H1 (cell line): Measurements from ENCODE around the gene TMCC3. TPM values are rescaled to one million over a fixed set of nuclear protein-coding genes. Genes with fewer than 3 reads are reported as not detected.

Source experiments
- CTCF ChIA-PET: fragments of 300-600 bp; sonication (Branson Sonifier 250); formaldehyde crosslinking; loops from one replicate; lab custom pipeline; 2021; ENCODE audit not compliant: partially characterized antibody; lab: Charles Lee
- POLR2A ChIA-PET: fragments of 300-600 bp; sonication (Branson Sonifier 250); formaldehyde crosslinking; loops from one replicate; lab custom pipeline; 2021; ENCODE audit warnings: inconsistent platforms; ENCODE audit not compliant: partially characterized antibody; lab: Charles Lee
- DNase-seq, 2 experiments: peaks; one replicate each; pipeline versions ENCODE4 v3.0.0 to v3.0.0-alpha.2; 2010 to 2022; ENCODE audit warnings: low spot score in 2 of 2, low read depth in 1 of 2, mixed read lengths in 1 of 2
- FAIRE-seq: peaks from 2 replicates; lab custom pipeline; 2011; peaks lifted over from hg19 to GRCh38; lab: Jason Lieb, UNC
- H2AFZ ChIP-seq: 2 replicates; pipeline ENCODE4 v1.8.1; 2012; ENCODE audit warnings: low read length, inconsistent platforms
- H2AK5ac ChIP-seq: 2 replicates; pipeline ENCODE4 v1.6.1; 2013; ENCODE audit warnings: low read depth, low read length
- H2BK120ac ChIP-seq: replicated peaks from 2 replicates; pipeline ENCODE3; 2013; ENCODE audit warnings: low read depth, low read length, inconsistent platforms
- H2BK12ac ChIP-seq: 2 replicates; pipeline ENCODE4 v1.6.1; 2013; ENCODE audit warnings: low read depth, low read length
- H2BK15ac ChIP-seq: 2 replicates; pipeline ENCODE4 v1.6.1; 2013; ENCODE audit warnings: low read length
- H2BK20ac ChIP-seq: 2 replicates; pipeline ENCODE4 v1.6.1; 2013; ENCODE audit warnings: low read length
- H2BK5ac ChIP-seq: 2 replicates; pipeline ENCODE4 v1.6.1; 2013; ENCODE audit warnings: low read depth, low read length
- H3K14ac ChIP-seq: 2 replicates; pipeline ENCODE4 v1.6.1; 2013; ENCODE audit warnings: inconsistent platforms; ENCODE audit not compliant: insufficient read length
- H3K18ac ChIP-seq: 2 replicates; pipeline ENCODE4 v1.6.1; 2013; ENCODE audit warnings: low read length; ENCODE audit errors: extremely low read depth
- H3K23ac ChIP-seq: 2 replicates; pipeline ENCODE4 v1.6.1; 2013; ENCODE audit warnings: inconsistent platforms; ENCODE audit not compliant: insufficient read length
- H3K23me2 ChIP-seq: 2 replicates; pipeline ENCODE4 v1.6.1; 2013; ENCODE audit warnings: low read depth, low read length
- H3K27ac ChIP-seq: 2 replicates; pipeline ENCODE4 v1.6.1; 2011; ENCODE audit warnings: low read depth, low read length, inconsistent platforms
- H3K27me3 ChIP-seq, 4 experiments: replicated peaks in 1 of 4; 1 replicate in 1 of 4; 2 replicates in 3 of 4; pipeline versions ENCODE4 v1.6.1 to v1.8.1; 2011 to 2013; ENCODE audit warnings: low read length in 3 of 4, mild to moderate bottlenecking in 3 of 4, inconsistent platforms in 2 of 4, mixed read lengths in 2 of 4, moderate library complexity in 1 of 4; ENCODE audit not compliant: control insufficient read depth in 3 of 4, insufficient read depth in 3 of 4; ENCODE audit errors: extremely low read depth in 1 of 4
- H3K36me3 ChIP-seq, 4 experiments: 2 replicates each; pipeline versions ENCODE4 v1.6.1 to v1.8.1; 2011 to 2013; ENCODE audit warnings: mild to moderate bottlenecking in 4 of 4, low read length in 3 of 4, moderate library complexity in 2 of 4, control low read depth in 1 of 4, inconsistent platforms in 1 of 4; ENCODE audit not compliant: insufficient read depth in 4 of 4, control insufficient read depth in 2 of 4
- H3K4ac ChIP-seq: replicated peaks from 2 replicates; pipeline ENCODE3; 2013; ENCODE audit warnings: low read length, low read depth, mixed read lengths, inconsistent platforms; ENCODE audit not compliant: insufficient read length
- H3K4me1 ChIP-seq, 4 experiments: replicated peaks in 1 of 4; 1 replicate in 1 of 4; 2 replicates in 3 of 4; pipeline versions ENCODE4 v1.6.1 to v1.8.1; 2011 to 2013; ENCODE audit warnings: low read length in 3 of 4, inconsistent platforms in 2 of 4, mixed read lengths in 1 of 4; ENCODE audit not compliant: insufficient read depth in 4 of 4, control insufficient read depth in 3 of 4
- H3K4me2 ChIP-seq, 2 experiments: 2 replicates each; pipeline versions ENCODE4 v1.6.1 to v1.8.1; 2011 to 2013; ENCODE audit warnings: low read depth in 2 of 2, low read length in 2 of 2, control low read depth in 1 of 2, inconsistent platforms in 1 of 2, mild to moderate bottlenecking in 1 of 2; ENCODE audit not compliant: insufficient read depth in 1 of 2
- H3K4me3 ChIP-seq, 4 experiments: fragments of 200-600, 300-600 bp in 1 of 4; sonication (generic), shearing (Covaris generic), sonication (Bioruptor Twin) in 1 of 4; 2 replicates each; pipeline versions ENCODE4 v1.5.1 to v1.8.1; 2011 to 2016; ENCODE audit warnings: low read length in 4 of 4, low read depth in 3 of 4, control low read depth in 2 of 4, inconsistent platforms in 2 of 4, mild to moderate bottlenecking in 2 of 4, mixed read lengths in 1 of 4, moderate library complexity in 1 of 4; ENCODE audit not compliant: insufficient read depth in 2 of 4; ENCODE audit errors: extremely low read depth in 1 of 4
- H3K56ac ChIP-seq: replicated peaks from 2 replicates; pipeline ENCODE3; 2013; ENCODE audit warnings: low read depth, mild to moderate bottlenecking, mixed read lengths, low read length, inconsistent platforms; ENCODE audit not compliant: insufficient read length
- H3K79me1 ChIP-seq: 2 replicates; pipeline ENCODE4 v1.6.1; 2013; ENCODE audit warnings: low read depth, low read length, control low read depth
- H3K79me2 ChIP-seq, 2 experiments: 2 replicates each; pipeline versions ENCODE4 v1.6.1 to v1.8.1; 2012 to 2013; ENCODE audit warnings: low read length in 2 of 2, mild to moderate bottlenecking in 2 of 2, inconsistent platforms in 1 of 2; ENCODE audit not compliant: insufficient read depth in 2 of 2, control insufficient read depth in 1 of 2
- H3K9ac ChIP-seq, 4 experiments: replicated peaks in 1 of 4; 1 replicate in 1 of 4; 2 replicates in 3 of 4; pipeline versions ENCODE4 v1.6.1 to v1.8.1; 2011 to 2013; ENCODE audit warnings: low read depth in 3 of 4, low read length in 3 of 4, control low read depth in 2 of 4, mild to moderate bottlenecking in 2 of 4, moderate library complexity in 2 of 4, inconsistent platforms in 1 of 4; ENCODE audit errors: extremely low read depth in 1 of 4
- H3K9me3 ChIP-seq, 2 experiments: 2 replicates each; pipeline versions ENCODE4 v1.6.1 to v1.8.1; 2012 to 2013; ENCODE audit warnings: mild to moderate bottlenecking in 2 of 2, moderate library complexity in 2 of 2, control low read depth in 1 of 2, inconsistent platforms in 1 of 2, low read depth in 1 of 2, low read length in 1 of 2, mixed read lengths in 1 of 2; ENCODE audit not compliant: insufficient read depth in 2 of 2
- H4K20me1 ChIP-seq, 2 experiments: replicated peaks in 1 of 2; 2 replicates each; pipeline versions ENCODE3 to v1.8.1; 2011 to 2013; ENCODE audit warnings: inconsistent platforms in 2 of 2, low read length in 2 of 2, mild to moderate bottlenecking in 1 of 2; ENCODE audit not compliant: insufficient read depth in 2 of 2, control insufficient read depth in 1 of 2
- H4K5ac ChIP-seq: 2 replicates; pipeline ENCODE4 v1.6.1; 2013; ENCODE audit warnings: low read length, low read depth, mixed read lengths, inconsistent platforms; ENCODE audit not compliant: insufficient read length
- H4K8ac ChIP-seq: 2 replicates; pipeline ENCODE4 v1.8.0; 2013; ENCODE audit warnings: mild to moderate bottlenecking, moderate library complexity, low read length, inconsistent platforms; ENCODE audit not compliant: insufficient read depth; ENCODE audit errors: extremely low read depth
- H4K91ac ChIP-seq: replicated peaks from 2 replicates; pipeline ENCODE3; 2013; ENCODE audit warnings: low read length, mixed read lengths, inconsistent platforms; ENCODE audit not compliant: insufficient read length
- BACH1 ChIP-seq: IDR thresholded peaks from 2 replicates; pipeline ENCODE4 v1.6.1; 2012; ENCODE audit warnings: low read length, improper control_type of control experiment
- CEBPB ChIP-seq: IDR thresholded peaks from 2 replicates; pipeline ENCODE4 v1.6.1; 2012; ENCODE audit warnings: low read depth, low read length
- CREB1 ChIP-seq: IDR thresholded peaks from 2 replicates; pipeline ENCODE4 v1.6.1; 2012; ENCODE audit warnings: inconsistent platforms
- HDAC2 ChIP-seq, 2 experiments: fragments of 300-600 bp in 1 of 2; sonication (generic) in 1 of 2; IDR thresholded peaks; 2 replicates each; pipeline ENCODE4 v1.6.1; 2011 to 2012; ENCODE audit warnings: low read depth in 2 of 2, low read length in 2 of 2, mild to moderate bottlenecking in 2 of 2, moderate library complexity in 2 of 2, borderline replicate concordance in 1 of 2, inconsistent platforms in 1 of 2
- HDAC6 ChIP-seq: IDR thresholded peaks from one replicate; pipeline ENCODE4 v1.7.1; 2012; ENCODE audit warnings: low read depth, mild to moderate bottlenecking, inconsistent platforms, low read length, moderate library complexity
- POU5F1 ChIP-seq: IDR thresholded peaks from 2 replicates; pipeline ENCODE4 v1.6.1; 2011; ENCODE audit warnings: low read depth, mild to moderate bottlenecking, low read length, moderate library complexity
- RAD21 ChIP-seq, 2 experiments: IDR thresholded peaks in 1 of 2; conservative IDR thresholded peaks in 1 of 2; 2 replicates each; pipeline ENCODE4 v1.6.1; 2011; ENCODE audit warnings: low read depth in 2 of 2, low read length in 2 of 2, improper control_type of control experiment in 1 of 2, inconsistent platforms in 1 of 2, mild to moderate bottlenecking in 1 of 2, moderate library complexity in 1 of 2
- RNF2 ChIP-seq: fragments of 200-900, 300-1000 bp; sonication (generic); IDR thresholded peaks from 2 replicates; pipeline ENCODE4 v1.7.1; 2016; ENCODE audit warnings: borderline replicate concordance, low read depth, mild to moderate bottlenecking, antibody characterized with exemption, low read length; ENCODE audit not compliant: poor library complexity, severe bottlenecking; ENCODE audit errors: missing control alignments
- SP4 ChIP-seq: IDR thresholded peaks from 2 replicates; pipeline ENCODE4 v1.6.1; 2012; ENCODE audit warnings: low read length, inconsistent platforms
- YY1 ChIP-seq: IDR thresholded peaks from 2 replicates; pipeline ENCODE4 v1.6.1; 2011; ENCODE audit warnings: low read depth, mild to moderate bottlenecking, low read length
- WGBS, 2 experiments: shearing (Covaris generic) in 1 of 2; methylation state at CpG; one replicate each; pipeline versions ENCODE4 v1.1.6 to v1.1.7; 2013 to 2015; ENCODE audit warnings: low lambda C conversion rate in 2 of 2, mixed read lengths in 2 of 2, inconsistent platforms in 1 of 2, low coverage in 1 of 2, missing lambda C conversion rate in 1 of 2; ENCODE audit not compliant: insufficient replicate concordance in 2 of 2, insufficient coverage in 1 of 2, insufficient read length in 1 of 2; ENCODE audit errors: extremely low coverage in 1 of 2, missing lambda C conversion rate in 1 of 2; 5-methylcytosine and 5-hydroxymethylcytosine counted together
- polyA plus RNA-seq, 7 experiments: library from polyadenylated mRNA; depleted of rRNA in 3 of 7; stranded (reverse) in 5 of 7; unstranded in 2 of 7; fragments of >200 nt in 5 of 7; fragments of 200-250 nt in 2 of 7; gene quantifications; 1 replicate in 5 of 7; 2 replicates in 1 of 7; 4 replicates in 1 of 7; pipeline versions ENCODE4 v1.2.1 to v1.2.3, GENCODE V29; 2011 to 2013; ENCODE audit warnings: missing spikeins in 2 of 7, mixed read lengths in 2 of 7
- total RNA-seq: library from RNA; stranded (reverse); fragmentation: NEBNext Ultra II Directional; extraction: Animal tissue kit (Norgen Biotek cat#: 25700); gene quantifications from 2 replicates; pipeline ENCODE4 v1.2.1, GENCODE V29; 2021
- TF ChIP-seq, protein P1 (sequence below): IDR thresholded peaks from 2 replicates; pipeline ENCODE4 v1.6.1; 2012; ENCODE audit warnings: low read length, inconsistent platforms

The TMCC3 gene
- total and polyA plus RNA-seq, 2 of the 8 experiments (the other 6 are each of a cell fraction or from before 2014, with no cell fraction given), result 1.7 to 4.1 TPM

DNA sequence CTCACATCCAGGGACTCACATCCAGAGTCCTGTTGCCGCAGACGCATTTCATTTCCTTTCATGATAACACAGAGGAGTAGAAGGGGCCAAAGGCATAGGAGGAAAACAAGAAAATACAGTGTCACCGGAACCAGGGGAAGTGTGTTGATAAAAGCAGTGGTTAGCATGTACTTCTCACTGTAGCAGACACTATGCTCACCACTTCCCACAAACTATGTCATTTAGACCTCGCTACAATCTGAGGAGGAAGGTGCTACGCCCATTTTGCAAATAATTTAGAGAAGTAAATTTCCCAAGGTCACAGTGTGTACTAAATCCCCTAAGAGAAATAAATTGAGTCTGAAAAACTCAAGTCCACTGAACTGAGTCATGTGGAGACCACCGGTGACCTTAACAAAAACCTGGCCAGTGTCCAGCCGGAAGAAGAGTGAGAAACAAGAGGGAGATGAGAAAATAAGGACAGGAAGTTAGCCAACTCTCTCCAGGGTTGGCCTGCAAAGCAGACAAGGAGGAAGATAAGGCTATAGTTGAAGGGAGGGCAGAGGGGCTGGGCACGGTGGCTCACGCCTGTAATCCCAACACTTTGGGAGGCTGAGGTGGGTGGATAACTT, 25.8 kb upstream of the TMCC3 start:
- H3K14ac ChIP-seq, result no peak overlapping the region
- POLR2A ChIA-PET, result no interaction called here
- H2BK12ac ChIP-seq, result no peak overlapping the region
- H3K4me1 ChIP-seq, result peaks cover 0 to 6% (median 1%) of the 10 kb centered on the region in 4 experiments; a peak in 3 of 7 replicates
- H2BK120ac ChIP-seq, result no peak overlapping the region
- H3K56ac ChIP-seq, result no peak overlapping the region
- WGBS, 2 experiments, result 92% methylated on average over 9 of the region's 9 CpGs; no CpG with 5 or more reads in 1 of the 2 experiments
- H3K27ac ChIP-seq, result no peak overlapping the region
- no peaks in the 10 kb centered on the region; the same call in 1 of the 2 replicates for H3K79me1 ChIP-seq
- CTCF ChIA-PET, result interaction anchor here (0.6 kb wide), 1 partner anchor 305 kb away, joined by 3 read pairs; no protein-coding TSS in a partner anchor
- no peaks in the 10 kb centered on the region for H3K79me2 ChIP-seq
- no peak overlapping the region for H4K5ac ChIP-seq
- DNase-seq, result no peak
- H2AFZ ChIP-seq, result no peak overlapping the region
- H3K36me3 ChIP-seq, result no peaks in the 10 kb centered on the region
- H4K91ac ChIP-seq, result no peak overlapping the region
- H2AK5ac ChIP-seq, result no peak overlapping the region
- no peak overlapping the region for H2BK15ac ChIP-seq
- no peak overlapping the region; the same call in 1 of the 2 replicates for H3K18ac ChIP-seq
- H4K20me1 ChIP-seq, result no peaks in the 10 kb centered on the region
- H3K4me3 ChIP-seq, result no peak overlapping the region
- H3K27me3 ChIP-seq, result no peaks in the 10 kb centered on the region
- no peak overlapping the region for H3K4me2 ChIP-seq
- H3K9ac ChIP-seq, result no peak overlapping the region
- no peak for FAIRE-seq
- H3K4ac ChIP-seq, result no peak overlapping the region
- no peaks in the 10 kb centered on the region for H3K9me3 ChIP-seq
- no peak overlapping the region for H2BK5ac ChIP-seq
- H3K23ac ChIP-seq, result no peak overlapping the region
- no peaks in the 10 kb centered on the region for H3K23me2 ChIP-seq
- H4K8ac ChIP-seq, result no peak overlapping the region
- H2BK20ac ChIP-seq, result no peak overlapping the region
- TF ChIP-seq YY1 (no peak), HDAC2 (IDR thresholded peaks at IDR 0.05; ENCODE audit: borderline replicate concordance in 1 of 2, low read depth in 2 of 2, low read length in 2 of 2) (no peak), CREB1 (no peak), RNF2 (no peak), POU5F1 (no peak), RAD21 (IDR thresholded peaks at IDR 0.05 in 1 of 2, conservative IDR thresholded peaks at IDR 0.05 in 1 of 2; ENCODE audit: low read depth in 2 of 2, low read length in 2 of 2) (no peak), CEBPB (no peak), BACH1 (no peak), SP4 (no peak), HDAC6 (no peak)
- TF ChIP-seq, protein P1, sequence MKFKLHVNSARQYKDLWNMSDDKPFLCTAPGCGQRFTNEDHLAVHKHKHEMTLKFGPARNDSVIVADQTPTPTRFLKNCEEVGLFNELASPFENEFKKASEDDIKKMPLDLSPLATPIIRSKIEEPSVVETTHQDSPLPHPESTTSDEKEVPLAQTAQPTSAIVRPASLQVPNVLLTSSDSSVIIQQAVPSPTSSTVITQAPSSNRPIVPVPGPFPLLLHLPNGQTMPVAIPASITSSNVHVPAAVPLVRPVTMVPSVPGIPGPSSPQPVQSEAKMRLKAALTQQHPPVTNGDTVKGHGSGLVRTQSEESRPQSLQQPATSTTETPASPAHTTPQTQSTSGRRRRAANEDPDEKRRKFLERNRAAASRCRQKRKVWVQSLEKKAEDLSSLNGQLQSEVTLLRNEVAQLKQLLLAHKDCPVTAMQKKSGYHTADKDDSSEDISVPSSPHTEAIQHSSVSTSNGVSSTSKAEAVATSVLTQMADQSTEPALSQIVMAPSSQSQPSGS, result no peak
